ENCODE measurements around the gene NOP9.

- TF ChIP-seq TAF1 (IDR thresholded peaks at IDR 0.05; ENCODE audit: low read depth, low read length) = no peak
- no peak for TF ChIP-seq POLR2A (IDR thresholded peaks at IDR 0.05; ENCODE audit: low read depth, low read length)
- no peak for TF ChIP-seq POLR2AphosphoS5 (IDR thresholded peaks at IDR 0.05; ENCODE audit: low read depth, low read length)
- no peak for TF ChIP-seq POU2F2 (IDR thresholded peaks at IDR 0.05; ENCODE audit: low read depth, low read length)
These were observed 33.1 kb upstream of the NOP9 start for GRCh38 chr14:24266344-24267244.

Data from GM12891 (cell line).